Panc1 (cell line): ENCODE measurements around the gene BTBD2. TPM values are rescaled to one million over a fixed set of nuclear protein-coding genes. Genes with fewer than 3 reads are reported as not detected.

Experiments
- ATAC-seq: fragments of 200-7000 bp; cut with Tn5 transposase; 2 replicates; pipeline ENCODE4 v1.9.1; 2020; ENCODE audit warnings: mild to moderate bottlenecking, moderate library complexity
- BruUV-seq: library from RNA; stranded (reverse); fragments of 400-500 nt; replicated peaks from 2 replicates; lab custom pipeline; 2021; lab: Mats Ljungman, UMichigan
- CTCF ChIA-PET: fragments of 300-600 bp; sonication (Branson Sonifier 250); formaldehyde crosslinking; loops from one replicate; lab custom pipeline; 2022; ENCODE audit warnings: antibody characterized with exemption; lab: Charles Lee
- POLR2A ChIA-PET: fragments of 300-600 bp; sonication (Branson Sonifier 250); formaldehyde crosslinking; loops from one replicate; lab custom pipeline; 2022; ENCODE audit warnings: antibody characterized with exemption; lab: Charles Lee
- DNase-seq: peaks from one replicate; pipeline ENCODE4 v3.0.0-alpha.2; 2010; ENCODE audit warnings: low read depth, low spot score
- H3K27ac ChIP-seq: 2 replicates; pipeline ENCODE4 v1.5.1; 2011; ENCODE audit warnings: mild to moderate bottlenecking, low read length, inconsistent platforms
- H3K27me3 ChIP-seq: fragments of 200-500 bp; sonication (Bioruptor generic); 2 replicates; pipeline ENCODE4 v1.6.0; 2014; ENCODE audit warnings: low read length, inconsistent platforms; ENCODE audit not compliant: control insufficient read depth, insufficient read depth
- H3K36me3 ChIP-seq: fragments of 200-500 bp; sonication (Bioruptor generic); 2 replicates; pipeline ENCODE4 v1.5.1; 2014; ENCODE audit warnings: inconsistent platforms, mild to moderate bottlenecking, low read length, moderate library complexity; ENCODE audit not compliant: control insufficient read depth, insufficient read depth
- H3K4me1 ChIP-seq: 2 replicates; pipeline ENCODE4 v1.5.1; 2011; ENCODE audit warnings: inconsistent platforms, mild to moderate bottlenecking, low read length, moderate library complexity; ENCODE audit not compliant: control insufficient read depth, insufficient read depth
- H3K4me3 ChIP-seq, 2 experiments: 2 replicates each; pipeline ENCODE4 v1.5.1; 2011 to 2012; ENCODE audit warnings: low read depth in 2 of 2, low read length in 2 of 2, mild to moderate bottlenecking in 2 of 2, inconsistent platforms in 1 of 2, moderate library complexity in 1 of 2
- H3K9me3 ChIP-seq: fragments of 200-500 bp; sonication (Bioruptor generic); 2 replicates; pipeline ENCODE4 v1.5.1; 2014; ENCODE audit warnings: low read depth, mild to moderate bottlenecking, inconsistent platforms, low read length, moderate library complexity; ENCODE audit not compliant: control insufficient read depth, insufficient read depth
- POLR2AphosphoS5 ChIP-seq: IDR thresholded peaks from 2 replicates; pipeline ENCODE4 v1.6.1; 2012; ENCODE audit warnings: mild to moderate bottlenecking, low read depth, low read length, moderate library complexity
- SIN3A ChIP-seq: IDR thresholded peaks from 2 replicates; pipeline ENCODE4 v1.6.1; 2012; ENCODE audit warnings: low read depth, mild to moderate bottlenecking, low read length, moderate library complexity, borderline replicate concordance; ENCODE audit not compliant: insufficient read depth
- TCF7L2 ChIP-seq: IDR thresholded peaks from 2 replicates; pipeline ENCODE4 v1.6.1; 2011; ENCODE audit warnings: mild to moderate bottlenecking, low read depth, low read length, inconsistent platforms
- in situ Hi-C: cut with HindIII; loops from 2 replicates; pipeline ENCODE4 v1.10.0; 2016; ENCODE audit warnings: low sequenced_read_pairs, low pct_unique_long_range_greater_than_20kb
- intact Hi-C: fragments of 100-400 bp; cut with micrococcal nuclease; formaldehyde crosslinking; loops from one replicate; pipeline ENCODE4 v1.10.0; 2022; ENCODE audit not compliant: unreplicated experiment
- total RNA-seq: library from RNA; stranded (reverse); gene quantifications from one replicate; pipeline ENCODE4 v1.2.1, GENCODE V29; 2021; ENCODE audit not compliant: unreplicated experiment
- TF ChIP-seq, protein P1 (sequence below), 2 experiments: IDR thresholded peaks; 2 replicates each; pipeline ENCODE4 v1.6.1; 2011 to 2012; ENCODE audit warnings: low read depth in 2 of 2, control low read depth in 1 of 2, low read length in 1 of 2, mild to moderate bottlenecking in 1 of 2, moderate library complexity in 1 of 2; ENCODE audit not compliant: insufficient read depth in 1 of 2
- TF ChIP-seq, protein P2 (sequence below): fragments of 450-650 bp; IDR thresholded peaks from 2 replicates; pipeline ENCODE4 v1.5.1; 2017; ENCODE audit warnings: mild to moderate bottlenecking

Gene BTBD2
- total RNA-seq, 1 experiment from 2014 or later, result 59.6 TPM

DNA sequence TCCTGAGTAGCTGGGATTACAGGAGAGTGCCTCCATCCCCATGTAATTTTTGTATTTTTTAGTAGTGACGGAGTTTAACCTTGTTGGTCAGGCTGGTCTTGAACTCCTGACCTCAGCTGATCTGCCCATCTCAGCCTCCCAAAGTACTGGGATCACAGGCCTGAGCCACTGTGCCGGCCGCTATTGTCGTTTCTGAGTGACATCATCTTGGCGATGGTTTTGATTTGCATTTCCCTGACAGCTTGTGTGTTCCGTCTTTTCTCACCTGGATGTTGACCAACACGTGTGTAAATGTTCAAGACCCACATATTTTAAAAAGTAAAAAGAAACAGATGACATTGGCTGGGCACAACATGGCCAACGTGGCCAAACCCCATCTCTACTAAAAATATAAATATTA lies 48.3 kb upstream of the BTBD2 start:
- ChIA-PET POLR2A (no interaction called here), CTCF (no interaction called here)
- DNase-seq (no peak), ATAC-seq (no peak)
- H3K9me3 ChIP-seq, result no peaks in the 10 kb centered on the region
- intact Hi-C loops (no loop called here), in situ Hi-C loops (no loop called here)
- no peak overlapping the region; the same call in 1 of the 2 replicates for H3K27ac ChIP-seq
- H3K36me3 ChIP-seq, result no peaks in the 10 kb centered on the region
- no peak overlapping the region for H3K4me3 ChIP-seq
- TF ChIP-seq SIN3A (no peak), TCF7L2 (no peak), POLR2AphosphoS5 (no peak)
- TF ChIP-seq, protein P1, sequence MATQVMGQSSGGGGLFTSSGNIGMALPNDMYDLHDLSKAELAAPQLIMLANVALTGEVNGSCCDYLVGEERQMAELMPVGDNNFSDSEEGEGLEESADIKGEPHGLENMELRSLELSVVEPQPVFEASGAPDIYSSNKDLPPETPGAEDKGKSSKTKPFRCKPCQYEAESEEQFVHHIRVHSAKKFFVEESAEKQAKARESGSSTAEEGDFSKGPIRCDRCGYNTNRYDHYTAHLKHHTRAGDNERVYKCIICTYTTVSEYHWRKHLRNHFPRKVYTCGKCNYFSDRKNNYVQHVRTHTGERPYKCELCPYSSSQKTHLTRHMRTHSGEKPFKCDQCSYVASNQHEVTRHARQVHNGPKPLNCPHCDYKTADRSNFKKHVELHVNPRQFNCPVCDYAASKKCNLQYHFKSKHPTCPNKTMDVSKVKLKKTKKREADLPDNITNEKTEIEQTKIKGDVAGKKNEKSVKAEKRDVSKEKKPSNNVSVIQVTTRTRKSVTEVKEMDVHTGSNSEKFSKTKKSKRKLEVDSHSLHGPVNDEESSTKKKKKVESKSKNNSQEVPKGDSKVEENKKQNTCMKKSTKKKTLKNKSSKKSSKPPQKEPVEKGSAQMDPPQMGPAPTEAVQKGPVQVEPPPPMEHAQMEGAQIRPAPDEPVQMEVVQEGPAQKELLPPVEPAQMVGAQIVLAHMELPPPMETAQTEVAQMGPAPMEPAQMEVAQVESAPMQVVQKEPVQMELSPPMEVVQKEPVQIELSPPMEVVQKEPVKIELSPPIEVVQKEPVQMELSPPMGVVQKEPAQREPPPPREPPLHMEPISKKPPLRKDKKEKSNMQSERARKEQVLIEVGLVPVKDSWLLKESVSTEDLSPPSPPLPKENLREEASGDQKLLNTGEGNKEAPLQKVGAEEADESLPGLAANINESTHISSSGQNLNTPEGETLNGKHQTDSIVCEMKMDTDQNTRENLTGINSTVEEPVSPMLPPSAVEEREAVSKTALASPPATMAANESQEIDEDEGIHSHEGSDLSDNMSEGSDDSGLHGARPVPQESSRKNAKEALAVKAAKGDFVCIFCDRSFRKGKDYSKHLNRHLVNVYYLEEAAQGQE (IDR thresholded peaks at IDR 0.05; ENCODE audit: insufficient read depth in 1 of 2, low read depth in 2 of 2, low read length in 1 of 2), result no peak
- TF ChIP-seq, protein P2, sequence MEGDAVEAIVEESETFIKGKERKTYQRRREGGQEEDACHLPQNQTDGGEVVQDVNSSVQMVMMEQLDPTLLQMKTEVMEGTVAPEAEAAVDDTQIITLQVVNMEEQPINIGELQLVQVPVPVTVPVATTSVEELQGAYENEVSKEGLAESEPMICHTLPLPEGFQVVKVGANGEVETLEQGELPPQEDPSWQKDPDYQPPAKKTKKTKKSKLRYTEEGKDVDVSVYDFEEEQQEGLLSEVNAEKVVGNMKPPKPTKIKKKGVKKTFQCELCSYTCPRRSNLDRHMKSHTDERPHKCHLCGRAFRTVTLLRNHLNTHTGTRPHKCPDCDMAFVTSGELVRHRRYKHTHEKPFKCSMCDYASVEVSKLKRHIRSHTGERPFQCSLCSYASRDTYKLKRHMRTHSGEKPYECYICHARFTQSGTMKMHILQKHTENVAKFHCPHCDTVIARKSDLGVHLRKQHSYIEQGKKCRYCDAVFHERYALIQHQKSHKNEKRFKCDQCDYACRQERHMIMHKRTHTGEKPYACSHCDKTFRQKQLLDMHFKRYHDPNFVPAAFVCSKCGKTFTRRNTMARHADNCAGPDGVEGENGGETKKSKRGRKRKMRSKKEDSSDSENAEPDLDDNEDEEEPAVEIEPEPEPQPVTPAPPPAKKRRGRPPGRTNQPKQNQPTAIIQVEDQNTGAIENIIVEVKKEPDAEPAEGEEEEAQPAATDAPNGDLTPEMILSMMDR, result no peak
- no TSS peak for BruUV-seq
- H3K27me3 ChIP-seq, result no peaks in the 10 kb centered on the region
- H3K4me1 ChIP-seq, result peaks cover 30% of the 10 kb centered on the region

DNA sequence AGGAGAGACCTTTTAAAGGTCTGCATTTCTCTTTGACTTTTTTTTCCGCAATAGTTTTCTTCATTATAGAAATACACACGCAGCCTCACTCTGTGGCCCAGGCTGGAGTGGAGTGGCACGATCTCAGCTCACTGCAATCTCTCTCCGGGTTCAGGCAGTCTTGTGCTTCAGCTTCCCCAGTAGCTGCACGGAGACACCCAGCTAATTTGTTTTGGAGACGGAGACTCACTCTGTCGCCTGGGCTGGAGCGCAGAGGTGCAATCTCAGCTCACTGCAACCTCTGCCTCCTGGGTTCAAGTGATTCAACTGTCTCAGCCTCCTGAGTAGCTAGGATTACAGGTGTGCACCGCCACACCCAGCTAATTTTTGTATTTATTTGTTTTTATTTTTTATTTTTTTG lies 47.3 kb upstream of the BTBD2 start:
- ATAC-seq (no peak), DNase-seq (no peak)
- H3K4me3 ChIP-seq, result no peak overlapping the region
- TF ChIP-seq TCF7L2 (no peak), POLR2AphosphoS5 (no peak), SIN3A (no peak)
- TF ChIP-seq, protein P1 (IDR thresholded peaks at IDR 0.05; ENCODE audit: insufficient read depth in 1 of 2, low read depth in 2 of 2, low read length in 1 of 2), result no peak
- TF ChIP-seq, protein P2, result no peak
- ChIA-PET CTCF (no interaction called here), POLR2A (no interaction called here)
- peaks cover 40% of the 10 kb centered on the region for H3K4me1 ChIP-seq
- H3K36me3 ChIP-seq, result no peaks in the 10 kb centered on the region
- H3K9me3 ChIP-seq, result no peaks in the 10 kb centered on the region
- intact Hi-C loops, result no loop called here
- BruUV-seq, result no TSS peak
- in situ Hi-C loops, result no loop called here
- H3K27me3 ChIP-seq, result no peaks in the 10 kb centered on the region
- peak overlapping the region; percentile 86 for H3K27ac ChIP-seq
